GM21381 (cell line): ENCODE data around the gene TMPRSS4.

Experiments
- ATAC-seq: cut with Tn5 transposase; IDR thresholded peaks from one replicate; pipeline ENCODE4 v1.9.1; 2021; ENCODE audit warnings: mild to moderate bottlenecking, moderate library complexity; ENCODE audit not compliant: unreplicated experiment

TMPRSS4 gene

GRCh38 chr11:118076754-118077281 lies at the start of gene TMPRSS4:
Gene TMPRSS4, plus strand, starts transcription at chr11:118077078. Its CDS starts 225 bp downstream, at chr11:118077303.
- ATAC-seq, result no peak

GRCh38 chr11:118027694-118028093 lies 49.2 kb upstream of the TMPRSS4 start:
- ATAC-seq, result no peak

- ATAC-seq, result no peak
Measured at GRCh38 chr11:118028626-118029025, 48.3 kb upstream of the TMPRSS4 start.

GRCh38 chr11:118033443-118033842 lies 43.4 kb upstream of the TMPRSS4 start:
- ATAC-seq, result no peak

- no peak for ATAC-seq
Measured at GRCh38 chr11:118042141-118042540, 34.7 kb upstream of the TMPRSS4 start.

GRCh38 chr11:118042796-118043195 lies 34.1 kb upstream of the TMPRSS4 start:
- no peak for ATAC-seq

- no peak for ATAC-seq
Measured at GRCh38 chr11:118045191-118045590, 31.7 kb upstream of the TMPRSS4 start.

GRCh38 chr11:118046051-118046963 lies 30.6 kb upstream of the TMPRSS4 start:
- no peak for ATAC-seq

GRCh38 chr11:118046964-118047700 lies 29.7 kb upstream of the TMPRSS4 start:
- no peak for ATAC-seq

- ATAC-seq, result no peak
Measured at GRCh38 chr11:118047749-118048148, 29.1 kb upstream of the TMPRSS4 start.

GRCh38 chr11:118048472-118049370 lies 28.2 kb upstream of the TMPRSS4 start:
- ATAC-seq, result no peak

GRCh38 chr11:118049771-118050170 lies 27.1 kb upstream of the TMPRSS4 start:
- no peak for ATAC-seq

- ATAC-seq, result no peak
Measured at GRCh38 chr11:118050208-118050891, 26.5 kb upstream of the TMPRSS4 start.

- ATAC-seq, result no peak
Measured at GRCh38 chr11:118051136-118051610, 25.7 kb upstream of the TMPRSS4 start.

- no peak for ATAC-seq
Measured at GRCh38 chr11:118051611-118052461, 25.0 kb upstream of the TMPRSS4 start.

GRCh38 chr11:118052581-118053206 lies 24.2 kb upstream of the TMPRSS4 start:
- no peak for ATAC-seq

GRCh38 chr11:118054712-118055640 lies 21.9 kb upstream of the TMPRSS4 start:
- no peak for ATAC-seq
